Esophagus (tissue), 2 donors: ENCODE measurements around the gene FBN1. TPM values are rescaled to one million over a fixed set of nuclear protein-coding genes. Genes with fewer than 3 reads are reported as not detected.

ENCODE experiments used
- H3K27ac ChIP-seq, 2 donors: one replicate each; pipeline ENCODE4 v1.5.1; 2013; ENCODE audit warnings: low read depth in 2 of 2, mild to moderate bottlenecking in 2 of 2, inconsistent platforms in 1 of 2, low read length in 1 of 2, moderate library complexity in 1 of 2
- H3K27me3 ChIP-seq, 2 donors: one replicate each; pipeline ENCODE4 v1.6.1; 2013; ENCODE audit warnings: low read length in 2 of 2, control low read depth in 1 of 2, mild to moderate bottlenecking in 1 of 2; ENCODE audit not compliant: insufficient read depth in 2 of 2, control insufficient read depth in 1 of 2
- H3K36me3 ChIP-seq, 2 donors: one replicate each; pipeline ENCODE4 v1.6.1; 2013; ENCODE audit warnings: low read length in 1 of 2; ENCODE audit not compliant: control insufficient read depth in 2 of 2, insufficient read depth in 2 of 2
- H3K4me1 ChIP-seq, 2 donors: one replicate each; pipeline ENCODE4 v1.6.1; 2013; ENCODE audit warnings: low read length in 1 of 2; ENCODE audit not compliant: control insufficient read depth in 2 of 2, insufficient read depth in 2 of 2
- H3K4me3 ChIP-seq, 2 donors: one replicate each; pipeline ENCODE4 v1.5.1; 2013; ENCODE audit warnings: low read length in 2 of 2, mild to moderate bottlenecking in 2 of 2, low read depth in 1 of 2, moderate library complexity in 1 of 2
- H3K9me3 ChIP-seq, 2 donors: one replicate each; pipeline ENCODE4 v1.6.1; 2013; ENCODE audit warnings: mild to moderate bottlenecking in 2 of 2, low read depth in 1 of 2, low read length in 1 of 2, moderate library complexity in 1 of 2; ENCODE audit not compliant: control insufficient read depth in 2 of 2, insufficient read depth in 1 of 2
- WGBS, 2 donors: extraction: QIAGEN DNeasy Blood & Tissue Kit; methylation state at CpG; one replicate each; pipeline ENCODE4 v1.1.7; 2013; 5-methylcytosine and 5-hydroxymethylcytosine counted together
- polyA plus RNA-seq, 2 donors: library from polyadenylated mRNA; stranded (reverse); fragments of 200-250 nt; gene quantifications; one replicate each; pipeline ENCODE4 v1.2.3, GENCODE V29; 2013
- donor health status: healthy with polysubstance abuse.
- donor health status: Bipolar disorder and iron deficiency.

The FBN1 gene
- polyA plus RNA-seq, 2 donors: 1.8 to 6.4 TPM

- no peak overlapping the region for H3K27ac ChIP-seq
- H3K9me3 ChIP-seq: no peaks in the 10 kb centered on the region
- H3K4me1 ChIP-seq: no peaks in the 10 kb centered on the region
- no peaks in the 10 kb centered on the region for H3K36me3 ChIP-seq
- no peaks in the 10 kb centered on the region for H3K27me3 ChIP-seq
- no peak overlapping the region for H3K4me3 ChIP-seq
- 90 to 94% methylated on average over 5 of the region's 5 CpGs for WGBS, 2 donors
Observed at GRCh38 chr15:48595981-48596380, 49.5 kb downstream of the FBN1 start.

GRCh38 chr15:48592933-48593332, 52.6 kb downstream of the FBN1 start:
- 49 to 67% methylated on average over 1 of the region's 1 CpG for WGBS, 2 donors
- Histone ChIP-seq H3K27me3 (no peaks in the 10 kb centered on the region), H3K9me3 (no peaks in the 10 kb centered on the region)

GRCh38 chr15:48592221-48592731, 53.2 kb downstream of the FBN1 start:
- 57 to 63% methylated on average over 2 of the region's 2 CpGs for WGBS, 2 donors
- no peak overlapping the region for H3K27ac ChIP-seq

More at GRCh38 chr15:48592933-48593332, 52.6 kb downstream of the FBN1 start:
- H3K4me3 ChIP-seq: no peak overlapping the region
- H3K4me1 ChIP-seq: no peaks in the 10 kb centered on the region
- H3K36me3 ChIP-seq: no peaks in the 10 kb centered on the region
- no peak overlapping the region for H3K27ac ChIP-seq

GRCh38 chr15:48590723-48591122, 54.8 kb downstream of the FBN1 start:
- H3K9me3 ChIP-seq: no peaks in the 10 kb centered on the region
- no peak overlapping the region for H3K27ac ChIP-seq
- WGBS, 2 donors: 17 to 24% methylated on average over 1 of the region's 1 CpG
- H3K36me3 ChIP-seq: no peaks in the 10 kb centered on the region
- H3K4me3 ChIP-seq: no peak overlapping the region
- H3K27me3 ChIP-seq: no peaks in the 10 kb centered on the region
- H3K4me1 ChIP-seq: no peaks in the 10 kb centered on the region

More at GRCh38 chr15:48592221-48592731, 53.2 kb downstream of the FBN1 start:
- H3K36me3 ChIP-seq: no peaks in the 10 kb centered on the region
- no peaks in the 10 kb centered on the region for H3K27me3 ChIP-seq
- H3K4me3 ChIP-seq: no peak overlapping the region
- no peaks in the 10 kb centered on the region for H3K9me3 ChIP-seq
- no peaks in the 10 kb centered on the region for H3K4me1 ChIP-seq

GRCh38 chr15:48584812-48585563, 60.5 kb downstream of the FBN1 start:
- H3K4me3 ChIP-seq: no peak overlapping the region
- H3K27me3 ChIP-seq: peaks cover 0 to 6% of the 10 kb centered on the region in 2 donors
- WGBS, 2 donors: 84 to 85% methylated on average over 6 of the region's 6 CpGs
- H3K9me3 ChIP-seq: no peaks in the 10 kb centered on the region
- H3K36me3 ChIP-seq: no peaks in the 10 kb centered on the region
- H3K4me1 ChIP-seq: no peaks in the 10 kb centered on the region
- H3K27ac ChIP-seq: no peak overlapping the region

- Histone ChIP-seq H3K4me3 (no peak overlapping the region), H3K9me3 (no peaks in the 10 kb centered on the region), H3K27me3 (peaks cover 0 to 6% of the 10 kb centered on the region in 2 donors), H3K36me3 (no peaks in the 10 kb centered on the region), H3K4me1 (no peaks in the 10 kb centered on the region), H3K27ac (no peak overlapping the region)
- 44 to 57% methylated on average over 5 of the region's 5 CpGs for WGBS, 2 donors
Observed at GRCh38 chr15:48584090-48584811, 61.3 kb downstream of the FBN1 start.

- 66 to 69% methylated on average over 11 of the region's 11 CpGs for WGBS, 2 donors
- H3K36me3 ChIP-seq: no peaks in the 10 kb centered on the region
- H3K27ac ChIP-seq: no peak overlapping the region
- H3K4me1 ChIP-seq: no peaks in the 10 kb centered on the region
- peaks cover 0 to 6% of the 10 kb centered on the region in 2 donors for H3K27me3 ChIP-seq
- H3K9me3 ChIP-seq: no peaks in the 10 kb centered on the region
- H3K4me3 ChIP-seq: no peak overlapping the region
Observed at GRCh38 chr15:48582452-48583247, 62.9 kb downstream of the FBN1 start.

GRCh38 chr15:48581219-48581618, 64.3 kb downstream of the FBN1 start:
- peaks cover 0 to 6% of the 10 kb centered on the region in 2 donors for H3K27me3 ChIP-seq
- H3K27ac ChIP-seq: no peak overlapping the region
- 81% methylated on average over 4 of the region's 4 CpGs for WGBS, 2 donors
- no peaks in the 10 kb centered on the region for H3K36me3 ChIP-seq
- no peaks in the 10 kb centered on the region for H3K9me3 ChIP-seq
- H3K4me3 ChIP-seq: no peak overlapping the region
- no peaks in the 10 kb centered on the region for H3K4me1 ChIP-seq

GRCh38 chr15:48580736-48581135, 64.8 kb downstream of the FBN1 start:
- WGBS, 2 donors: 80 to 85% methylated on average over 2 of the region's 2 CpGs
- Histone ChIP-seq H3K4me1 (no peaks in the 10 kb centered on the region), H3K27ac (peak overlapping the region in 1 of 2 donors; percentile 30), H3K9me3 (no peaks in the 10 kb centered on the region), H3K36me3 (no peaks in the 10 kb centered on the region), H3K4me3 (no peak overlapping the region), H3K27me3 (peaks cover 0 to 6% of the 10 kb centered on the region in 2 donors)
